Caco-2 (cell line): ENCODE measurements around the gene C4orf50. TPM values are rescaled to one million over a fixed set of nuclear protein-coding genes. Genes with fewer than 3 reads are reported as not detected.

Source experiments
- BruUV-seq: library from RNA; stranded (reverse); fragments of 400-500 nt; replicated peaks from 2 replicates; lab custom pipeline; 2021; lab: Mats Ljungman, UMichigan
- CTCF ChIA-PET: fragments of 300-600 bp; sonication (Branson Sonifier 250); formaldehyde crosslinking; loops from one replicate; lab custom pipeline; 2022; ENCODE audit warnings: antibody characterized with exemption; lab: Charles Lee
- POLR2A ChIA-PET: fragments of 300-600 bp; sonication (Branson Sonifier 250); formaldehyde crosslinking; loops from one replicate; lab custom pipeline; 2022; ENCODE audit warnings: antibody characterized with exemption; lab: Charles Lee
- DNase-seq, 2 experiments: peaks; one replicate each; pipeline versions ENCODE4 v3.0.0 to v3.0.0-alpha.2; 2020 to 2022
- H3K27me3 ChIP-seq: replicated peaks from 2 replicates; pipeline ENCODE4 v1.6.0; 2011; ENCODE audit warnings: low read length; ENCODE audit not compliant: control insufficient read depth, insufficient read depth
- H3K36me3 ChIP-seq: 2 replicates; pipeline ENCODE4 v1.5.1; 2011; ENCODE audit warnings: low read length; ENCODE audit not compliant: control insufficient read depth, insufficient read depth
- H3K4me1 ChIP-seq: fragments of 250-450 bp; sonication (Bioruptor Pico); 2 replicates; pipeline ENCODE4 v1.5.1; 2020; ENCODE audit warnings: mild to moderate bottlenecking
- H3K4me3 ChIP-seq: 2 replicates; pipeline ENCODE4 v1.5.1; 2011; ENCODE audit warnings: low read depth, mild to moderate bottlenecking, control low read depth, low read length
- H3K9me3 ChIP-seq: fragments of 250-450 bp; sonication (Bioruptor Pico); 2 replicates; pipeline ENCODE4 v1.5.1; 2020; ENCODE audit warnings: mild to moderate bottlenecking, moderate library complexity
- H3K27ac Mint-ChIP-seq: one replicate; pipeline ENCODE4 v1.8.0; 2022; ENCODE audit warnings: mixed read lengths; ENCODE audit not compliant: unreplicated experiment
- H3K27me3 Mint-ChIP-seq: one replicate; pipeline ENCODE4 v1.8.0; 2022; ENCODE audit warnings: mixed read lengths; ENCODE audit not compliant: insufficient read depth, unreplicated experiment
- H3K36me3 Mint-ChIP-seq: one replicate; pipeline ENCODE4 v1.8.0; 2022; ENCODE audit warnings: mild to moderate bottlenecking, mixed read lengths; ENCODE audit not compliant: insufficient read depth, unreplicated experiment
- H3K4me1 Mint-ChIP-seq: one replicate; pipeline ENCODE4 v1.8.0; 2022; ENCODE audit warnings: low read depth, mixed read lengths; ENCODE audit not compliant: unreplicated experiment
- H3K4me3 Mint-ChIP-seq: one replicate; pipeline ENCODE4 v1.8.0; 2022; ENCODE audit warnings: mild to moderate bottlenecking, moderate library complexity, mixed read lengths; ENCODE audit not compliant: unreplicated experiment
- H3K9me3 Mint-ChIP-seq: one replicate; pipeline ENCODE4 v1.8.0; 2022; ENCODE audit warnings: mixed read lengths; ENCODE audit not compliant: unreplicated experiment
- CTCF ChIP-seq, 2 experiments: fragments of 200-600 bp in 1 of 2; IDR thresholded peaks; 1 replicate in 1 of 2; 2 replicates in 1 of 2; pipeline versions ENCODE4 v1.5.1 to v1.8.0; 2011 to 2022; ENCODE audit warnings: antibody characterized with exemption in 1 of 2, control low read depth in 1 of 2, inconsistent platforms in 1 of 2, low read depth in 1 of 2, low read length in 1 of 2, mild to moderate bottlenecking in 1 of 2, moderate library complexity in 1 of 2; ENCODE audit not compliant: insufficient read depth in 1 of 2, severe bottlenecking in 1 of 2, unreplicated experiment in 1 of 2
- intact Hi-C: fragments of 100-400 bp; cut with micrococcal nuclease; formaldehyde crosslinking; loops from one replicate; pipeline ENCODE4 v1.10.0; 2022; ENCODE audit not compliant: unreplicated experiment
- total RNA-seq: library from RNA; stranded (reverse); gene quantifications from 2 replicates; pipeline ENCODE4 v1.2.3, GENCODE V29; 2022

Gene C4orf50
- total RNA-seq, 1 experiment from 2014 or later: not detected

DNA sequence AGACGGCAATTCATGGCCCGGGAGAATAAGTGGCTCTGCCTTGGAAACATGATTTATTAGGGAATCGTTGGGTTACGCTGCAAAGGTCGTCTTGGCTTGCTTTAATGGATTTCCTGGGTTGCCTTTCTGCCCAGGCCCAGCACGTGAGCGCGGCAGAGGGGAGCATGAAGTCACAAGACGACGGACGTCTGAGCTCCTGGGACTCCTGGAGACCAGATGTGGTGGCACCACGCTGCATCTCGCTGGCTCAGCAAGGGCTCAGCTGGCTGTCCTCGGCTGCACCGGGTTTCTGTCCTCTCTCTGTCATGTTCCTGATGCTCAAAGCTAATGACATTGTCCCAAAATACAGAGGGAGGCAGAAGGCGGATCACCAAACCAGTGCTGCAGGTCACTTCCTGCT, 61.2 kb downstream of the C4orf50 start:
- Histone ChIP-seq H3K36me3 (no peaks in the 10 kb centered on the region), H3K9me3 (no peaks in the 10 kb centered on the region), H3K4me3 (no peak overlapping the region), H3K4me1 (no peaks in the 10 kb centered on the region), H3K27me3 (no peaks in the 10 kb centered on the region; the same call in 1 of the 2 replicates)
- ChIA-PET POLR2A (no interaction called here), CTCF (no interaction called here)
- no peak overlapping the region for H3K4me3 Mint-ChIP-seq
- H3K36me3 Mint-ChIP-seq: no peaks in the 10 kb centered on the region
- no peak overlapping the region for H3K27ac Mint-ChIP-seq
- DNase-seq: no peak
- H3K27me3 Mint-ChIP-seq: peaks cover 12% of the 10 kb centered on the region
- TF ChIP-seq CTCF (IDR thresholded peaks at IDR 0.05; ENCODE audit: insufficient read depth in 1 of 2, low read depth in 1 of 2, low read length in 1 of 2, severe bottlenecking in 1 of 2, unreplicated experiment in 1 of 2): no peak
- no TSS peak for BruUV-seq
- no peaks in the 10 kb centered on the region for H3K4me1 Mint-ChIP-seq
- intact Hi-C loops: no loop called here
- peaks cover 3% of the 10 kb centered on the region for H3K9me3 Mint-ChIP-seq

- DNase-seq: no peak
- no peaks in the 10 kb centered on the region for H3K4me1 ChIP-seq
- intact Hi-C loops: no loop called here
- no peaks in the 10 kb centered on the region for H3K4me1 Mint-ChIP-seq
- no peaks in the 10 kb centered on the region for H3K36me3 ChIP-seq
- H3K27ac Mint-ChIP-seq: no peak overlapping the region
- H3K4me3 Mint-ChIP-seq: no peak overlapping the region
- no peaks in the 10 kb centered on the region for H3K9me3 ChIP-seq
- ChIA-PET CTCF (no interaction called here), POLR2A (no interaction called here)
- H3K9me3 Mint-ChIP-seq: peaks cover 9% of the 10 kb centered on the region
- BruUV-seq: no TSS peak
- H3K36me3 Mint-ChIP-seq: no peaks in the 10 kb centered on the region
- H3K27me3 Mint-ChIP-seq: peaks cover 15% of the 10 kb centered on the region
- no peak overlapping the region for H3K4me3 ChIP-seq
- H3K27me3 ChIP-seq: no peaks in the 10 kb centered on the region; the same call in 1 of the 2 replicates
- TF ChIP-seq CTCF (IDR thresholded peaks at IDR 0.05; ENCODE audit: insufficient read depth in 1 of 2, low read depth in 1 of 2, low read length in 1 of 2, severe bottlenecking in 1 of 2, unreplicated experiment in 1 of 2): no peak
These were observed 61.8 kb downstream of the C4orf50 start for GRCh38 chr4:5956285-5957021.

DNA sequence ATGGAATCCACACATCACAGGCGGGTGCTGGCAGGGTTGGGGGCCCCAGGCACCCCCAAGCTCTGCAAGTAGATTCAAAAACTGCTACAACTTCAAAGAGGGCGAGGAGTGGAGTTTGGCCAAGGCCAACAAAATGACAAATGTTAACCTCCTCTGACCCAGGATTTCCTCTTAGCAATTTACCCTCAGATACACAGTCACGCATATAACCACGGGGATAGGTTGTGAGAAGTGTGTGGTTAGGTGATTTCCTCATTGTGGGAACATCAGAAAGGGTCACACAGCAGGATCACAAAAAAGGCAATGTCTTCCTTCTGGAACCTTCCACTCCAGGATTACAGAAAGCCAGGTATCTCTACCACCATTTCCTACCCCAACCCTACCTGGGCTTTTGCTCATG, 62.4 kb downstream of the C4orf50 start:
- intact Hi-C loops: no loop called here
- no peaks in the 10 kb centered on the region for H3K4me1 Mint-ChIP-seq
- CTCF ChIA-PET: no interaction called here

More for the DNA sequence above, 62.4 kb downstream of the C4orf50 start:
- H3K27me3 ChIP-seq: no peaks in the 10 kb centered on the region; the same call in 1 of the 2 replicates
- Mint-ChIP-seq H3K4me3 (no peak overlapping the region), H3K9me3 (peaks cover 10% of the 10 kb centered on the region), H3K27me3 (peaks cover 15% of the 10 kb centered on the region), H3K36me3 (no peaks in the 10 kb centered on the region), H3K27ac (no peak overlapping the region)
- H3K9me3 ChIP-seq: no peaks in the 10 kb centered on the region
- POLR2A ChIA-PET: no interaction called here
- no peak overlapping the region for H3K4me3 ChIP-seq
- no peaks in the 10 kb centered on the region for H3K36me3 ChIP-seq
- TF ChIP-seq CTCF (IDR thresholded peaks at IDR 0.05; ENCODE audit: insufficient read depth in 1 of 2, low read depth in 1 of 2, low read length in 1 of 2, severe bottlenecking in 1 of 2, unreplicated experiment in 1 of 2): no peak
- DNase-seq: no peak
- no TSS peak for BruUV-seq
- H3K4me1 ChIP-seq: no peaks in the 10 kb centered on the region
